Epithelial cell of esophagus (primary cell): ENCODE data around the gene AP2A2.

ENCODE experiments used
- DNase-seq: peaks from one replicate; pipeline ENCODE4 v3.0.0; 2010; ENCODE audit warnings: low read depth
- H3K4me3 ChIP-seq: 2 replicates; pipeline ENCODE4 v1.5.1; 2011; ENCODE audit warnings: mild to moderate bottlenecking, low read length, control low read depth
- CTCF ChIP-seq: IDR thresholded peaks from 2 replicates; pipeline ENCODE4 v1.5.1; 2011; ENCODE audit warnings: low read depth, mild to moderate bottlenecking, low read length, control low read depth, inconsistent platforms; ENCODE audit not compliant: insufficient read depth; ENCODE audit errors: missing control alignments

Gene AP2A2

GRCh38 chr11:985848-986247 lies 60.2 kb downstream of the AP2A2 start:
- no peak overlapping the region for H3K4me3 ChIP-seq
- DNase-seq: no peak
- no peak for TF ChIP-seq CTCF

- no peak for TF ChIP-seq CTCF
- DNase-seq: peak; percentile 78
- no peak overlapping the region for H3K4me3 ChIP-seq
Measured at GRCh38 chr11:986270-986951, 60.7 kb downstream of the AP2A2 start.

- no peak overlapping the region for H3K4me3 ChIP-seq
- TF ChIP-seq CTCF: no peak
- no peak for DNase-seq
Measured at GRCh38 chr11:986952-987305, 61.3 kb downstream of the AP2A2 start.

- no peak for TF ChIP-seq CTCF
- H3K4me3 ChIP-seq: no peak overlapping the region
- no peak for DNase-seq
Measured at GRCh38 chr11:987671-988070, 62.0 kb downstream of the AP2A2 start.

- no peak for DNase-seq
- H3K4me3 ChIP-seq: no peak overlapping the region
- no peak for TF ChIP-seq CTCF
Measured at GRCh38 chr11:990101-990500, 64.4 kb downstream of the AP2A2 start.

GRCh38 chr11:991034-991433 lies 65.4 kb downstream of the AP2A2 start:
- no peak for TF ChIP-seq CTCF
- H3K4me3 ChIP-seq: no peak overlapping the region
- DNase-seq: no peak

GRCh38 chr11:991711-992307 lies 66.1 kb downstream of the AP2A2 start:
- no peak for DNase-seq
- no peak for TF ChIP-seq CTCF
- H3K4me3 ChIP-seq: no peak overlapping the region
